ENCODE data around the gene BACE1.
"Not testable (repeated sequence)": the region's sequence is repeated elsewhere in the genome, so short reads cannot be mapped to it uniquely, and the experiment has no call there.

BACE1 gene

GRCh38 chr11:117272175-117272574 is 43.9 kb downstream of the BACE1 start:
- DNase-seq, result not testable (repeated sequence)

- DNase-seq, result no peak
These were observed 44.8 kb downstream of the BACE1 start for GRCh38 chr11:117271208-117271607.

GRCh38 chr11:117269856-117270255 is 46.2 kb downstream of the BACE1 start:
- DNase-seq, result no peak

GRCh38 chr11:117265745-117266144 is 50.3 kb downstream of the BACE1 start:
- no peak for DNase-seq

- not testable (repeated sequence) for DNase-seq
These were observed 51.3 kb downstream of the BACE1 start for GRCh38 chr11:117264624-117265323.

- DNase-seq, result no peak
These were observed 56.6 kb downstream of the BACE1 start for GRCh38 chr11:117259417-117259816.

- DNase-seq, result no peak
These were observed 57.5 kb downstream of the BACE1 start for GRCh38 chr11:117258576-117258975.

GRCh38 chr11:117256573-117256972 is 59.5 kb downstream of the BACE1 start:
- DNase-seq, result peak; percentile 9

GRCh38 chr11:117255966-117256365 is 60.1 kb downstream of the BACE1 start:
- DNase-seq, result no peak

GRCh38 chr11:117251506-117251905 is 64.5 kb downstream of the BACE1 start:
- no peak for DNase-seq

- no peak for DNase-seq
These were observed 66.5 kb downstream of the BACE1 start for GRCh38 chr11:117249571-117249970.

GRCh38 chr11:117248341-117248740 is 67.7 kb downstream of the BACE1 start:
- DNase-seq, result no peak

GRCh38 chr11:117239295-117239694 is 76.8 kb downstream of the BACE1 start:
- no peak for DNase-seq

- no peak for DNase-seq
These were observed 77.8 kb downstream of the BACE1 start for GRCh38 chr11:117238221-117238620.

Data from inflammatory macrophage treated with lipopolysaccharide for 4 hours (primary cell).